Stimulated activated CD8-positive, alpha-beta memory T cell treated with anti-CD3 and anti-CD28 coated beads, Interleukin-15, amount 100 ng/mL, for 24 hours (primary cell): ENCODE results near the gene C1orf159.
"Not testable (repeated sequence)": the region's sequence is repeated elsewhere in the genome, so short reads cannot be mapped to it uniquely, and the experiment has no call there.

Experiments used
- DNase-seq: peaks from one replicate; pipeline ENCODE4 v3.0.0-alpha.2; 2020; ENCODE audit warnings: low read depth

The C1orf159 gene

GRCh38 chr1:1081311-1082238, 34.3 kb downstream of the C1orf159 start:
- no peak for DNase-seq

- no peak for DNase-seq
These were observed 35.0 kb downstream of the C1orf159 start for GRCh38 chr1:1080951-1081310.

GRCh38 chr1:1080122-1080757, 35.6 kb downstream of the C1orf159 start:
- DNase-seq: no peak

- no peak for DNase-seq
These were observed 36.3 kb downstream of the C1orf159 start for GRCh38 chr1:1079408-1080121.

GRCh38 chr1:1077396-1077795, 38.5 kb downstream of the C1orf159 start:
- DNase-seq: not testable (repeated sequence)

GRCh38 chr1:1075148-1075935, 40.5 kb downstream of the C1orf159 start:
- DNase-seq: no peak

GRCh38 chr1:1074631-1075147, 41.2 kb downstream of the C1orf159 start:
- no peak for DNase-seq

- no peak for DNase-seq
These were observed 41.9 kb downstream of the C1orf159 start, which contains the start of gene RNF223 for GRCh38 chr1:1073743-1074587. RNF223 (minus strand) TSS chr1:1074306; CDS start chr1:1072566, 1,740 bp downstream.

GRCh38 chr1:1072849-1073742, 42.8 kb downstream of the C1orf159 start:
- no peak for DNase-seq

GRCh38 chr1:1072299-1072848, 43.5 kb downstream of the C1orf159 start:
- DNase-seq: no peak

GRCh38 chr1:1071486-1072298, 44.2 kb downstream of the C1orf159 start:
- DNase-seq: no peak

GRCh38 chr1:1069711-1070676, 45.9 kb downstream of the C1orf159 start:
- DNase-seq: no peak

GRCh38 chr1:1069056-1069710, 46.7 kb downstream of the C1orf159 start:
- peak; percentile 83 for DNase-seq

GRCh38 chr1:1068517-1069055, 47.3 kb downstream of the C1orf159 start:
- no peak for DNase-seq

- no peak for DNase-seq
These were observed 47.9 kb downstream of the C1orf159 start for GRCh38 chr1:1067860-1068516.
